Brain microvascular endothelial cell (primary cell): ENCODE results near the gene KCNE4.

Source experiments
- DNase-seq: peaks from one replicate; pipeline ENCODE4 v3.0.0-alpha.2; 2020
- H3K27ac ChIP-seq: fragments of 250-450 bp; sonication (Bioruptor Pico); 2 replicates; pipeline ENCODE4 v1.5.1; 2020; ENCODE audit warnings: mild to moderate bottlenecking, moderate library complexity
- H3K27me3 ChIP-seq: fragments of 250-450 bp; sonication (Bioruptor Pico); replicated peaks from 2 replicates; pipeline ENCODE4 v1.5.1; 2020; ENCODE audit warnings: mild to moderate bottlenecking
- H3K36me3 ChIP-seq: fragments of 250-450 bp; sonication (Bioruptor Pico); replicated peaks from 2 replicates; pipeline ENCODE4 v1.5.1; 2020; ENCODE audit warnings: mild to moderate bottlenecking
- H3K4me3 ChIP-seq: 2 replicates; pipeline ENCODE4 v1.5.1; 2011; ENCODE audit warnings: low read depth, mild to moderate bottlenecking, control low read depth, low read length, moderate library complexity
- CTCF ChIP-seq: IDR thresholded peaks from 2 replicates; pipeline ENCODE4 v1.5.1; 2011; ENCODE audit warnings: low read depth, mild to moderate bottlenecking, moderate library complexity, low read length, control low read depth, inconsistent platforms; ENCODE audit errors: missing control alignments
- in situ Hi-C: cut with HindIII; loops from 2 replicates; pipeline ENCODE4 v1.10.0; 2017; ENCODE audit warnings: low sequenced_read_pairs, low pct_ligation_motif_present

KCNE4 gene

GRCh38 chr2:223092667-223093066 lies 40.7 kb downstream of the KCNE4 start:
- no peak for DNase-seq
- Histone ChIP-seq H3K36me3 (no peaks in the 10 kb centered on the region), H3K4me3 (no peak overlapping the region), H3K27ac (no peak overlapping the region), H3K27me3 (no peaks in the 10 kb centered on the region)
- in situ Hi-C loops, result no loop called here
- no peak for TF ChIP-seq CTCF

- DNase-seq, result peak; percentile 65
- Histone ChIP-seq H3K27me3 (no peaks in the 10 kb centered on the region), H3K36me3 (no peaks in the 10 kb centered on the region), H3K4me3 (no peak overlapping the region), H3K27ac (no peak overlapping the region)
- in situ Hi-C loops, result no loop called here
- TF ChIP-seq CTCF, result no peak
These were observed 41.6 kb downstream of the KCNE4 start for GRCh38 chr2:223093436-223094241.

- in situ Hi-C loops, result no loop called here
- H3K4me3 ChIP-seq, result no peak overlapping the region
- H3K27ac ChIP-seq, result no peak overlapping the region
- no peak for TF ChIP-seq CTCF
- no peak for DNase-seq
- no peaks in the 10 kb centered on the region for H3K27me3 ChIP-seq
- H3K36me3 ChIP-seq, result no peaks in the 10 kb centered on the region
These were observed 43.2 kb downstream of the KCNE4 start for GRCh38 chr2:223095207-223095606.

- Histone ChIP-seq H3K27me3 (no peaks in the 10 kb centered on the region), H3K4me3 (no peak overlapping the region), H3K36me3 (no peaks in the 10 kb centered on the region), H3K27ac (no peak overlapping the region)
- in situ Hi-C loops, result no loop called here
- DNase-seq, result no peak
- no peak for TF ChIP-seq CTCF
These were observed 44.4 kb downstream of the KCNE4 start for GRCh38 chr2:223096235-223096970.

- Histone ChIP-seq H3K27ac (no peak overlapping the region), H3K27me3 (no peaks in the 10 kb centered on the region), H3K4me3 (no peak overlapping the region), H3K36me3 (no peaks in the 10 kb centered on the region)
- in situ Hi-C loops, result no loop called here
- DNase-seq, result no peak
- no peak for TF ChIP-seq CTCF
These were observed 45.9 kb downstream of the KCNE4 start for GRCh38 chr2:223097888-223098383.
